Measurements from ENCODE around the gene TTC33.
"Not testable (repeated sequence)": the region's sequence is repeated elsewhere in the genome, so short reads cannot be mapped to it uniquely, and the experiment has no call there.

Gene TTC33

GRCh38 chr5:40575921-40576320, 179.8 kb downstream of the TTC33 start:
- Mint-ChIP-seq H3K27me3 (no peaks in the 10 kb centered on the region), H3K27ac (no peak overlapping the region), H3K4me3 (no peak overlapping the region), H3K4me1 (peaks cover 37% of the 10 kb centered on the region), H3K36me3 (no peaks in the 10 kb centered on the region), H3K9me3 (no peaks in the 10 kb centered on the region)
- no peak for ATAC-seq

GRCh38 chr5:40575411-40575810, 180.3 kb downstream of the TTC33 start:
- Mint-ChIP-seq H3K36me3 (no peaks in the 10 kb centered on the region), H3K4me3 (no peak overlapping the region), H3K27ac (no peak overlapping the region), H3K27me3 (no peaks in the 10 kb centered on the region), H3K9me3 (no peaks in the 10 kb centered on the region), H3K4me1 (peaks cover 38% of the 10 kb centered on the region)
- no peak for ATAC-seq

GRCh38 chr5:40572937-40573336, 182.8 kb downstream of the TTC33 start:
- H3K27ac Mint-ChIP-seq = no peak overlapping the region
- H3K36me3 Mint-ChIP-seq = no peaks in the 10 kb centered on the region
- no peak for ATAC-seq
- H3K27me3 Mint-ChIP-seq = no peaks in the 10 kb centered on the region
- no peaks in the 10 kb centered on the region for H3K9me3 Mint-ChIP-seq
- H3K4me1 Mint-ChIP-seq = peaks cover 33% of the 10 kb centered on the region
- H3K4me3 Mint-ChIP-seq = no peak overlapping the region

- ATAC-seq = no peak
- Mint-ChIP-seq H3K36me3 (no peaks in the 10 kb centered on the region), H3K4me3 (no peak overlapping the region), H3K27ac (no peak overlapping the region), H3K27me3 (no peaks in the 10 kb centered on the region), H3K4me1 (peaks cover 30% of the 10 kb centered on the region), H3K9me3 (no peaks in the 10 kb centered on the region)
Measured at GRCh38 chr5:40572391-40572790, 183.4 kb downstream of the TTC33 start.

GRCh38 chr5:40571729-40572128, 184.0 kb downstream of the TTC33 start:
- no peaks in the 10 kb centered on the region for H3K9me3 Mint-ChIP-seq
- peak overlapping the region; percentile 63 for H3K27ac Mint-ChIP-seq
- H3K4me1 Mint-ChIP-seq = peaks cover 30% of the 10 kb centered on the region
- no peak overlapping the region for H3K4me3 Mint-ChIP-seq
- ATAC-seq = no peak
- H3K27me3 Mint-ChIP-seq = no peaks in the 10 kb centered on the region
- no peaks in the 10 kb centered on the region for H3K36me3 Mint-ChIP-seq

GRCh38 chr5:40570408-40571129, 185.2 kb downstream of the TTC33 start:
- H3K9me3 Mint-ChIP-seq = no peaks in the 10 kb centered on the region
- H3K36me3 Mint-ChIP-seq = no peaks in the 10 kb centered on the region
- no peaks in the 10 kb centered on the region for H3K27me3 Mint-ChIP-seq
- H3K4me3 Mint-ChIP-seq = peak overlapping the region; percentile 18
- peaks cover 30% of the 10 kb centered on the region for H3K4me1 Mint-ChIP-seq
- ATAC-seq = peak; percentile 80
- peak overlapping the region; percentile 63 for H3K27ac Mint-ChIP-seq

- Mint-ChIP-seq H3K9me3 (no peaks in the 10 kb centered on the region), H3K4me3 (no peak overlapping the region), H3K4me1 (peaks cover 30% of the 10 kb centered on the region), H3K27ac (peak overlapping the region; percentile 63), H3K36me3 (no peaks in the 10 kb centered on the region), H3K27me3 (no peaks in the 10 kb centered on the region)
- peak; percentile 56 for ATAC-seq
Measured at GRCh38 chr5:40569546-40570270, 186.1 kb downstream of the TTC33 start.

- ATAC-seq = no peak
- no peaks in the 10 kb centered on the region for H3K27me3 Mint-ChIP-seq
- H3K27ac Mint-ChIP-seq = peak overlapping the region; percentile 22
- H3K4me3 Mint-ChIP-seq = no peak overlapping the region
- H3K9me3 Mint-ChIP-seq = no peaks in the 10 kb centered on the region
- H3K4me1 Mint-ChIP-seq = peaks cover 32% of the 10 kb centered on the region
- peaks cover 1% of the 10 kb centered on the region for H3K36me3 Mint-ChIP-seq
Measured at GRCh38 chr5:40568548-40568947, 187.2 kb downstream of the TTC33 start.

GRCh38 chr5:40563173-40563572, 192.6 kb downstream of the TTC33 start:
- not testable (repeated sequence) for H3K27ac Mint-ChIP-seq

GRCh38 chr5:40560474-40561110, 195.2 kb downstream of the TTC33 start:
- Mint-ChIP-seq H3K27ac (no peak overlapping the region), H3K9me3 (peaks cover 9% of the 10 kb centered on the region), H3K27me3 (no peaks in the 10 kb centered on the region), H3K4me3 (no peak overlapping the region), H3K36me3 (peaks cover 20% of the 10 kb centered on the region), H3K4me1 (peaks cover 16% of the 10 kb centered on the region)
- no peak for ATAC-seq

More at GRCh38 chr5:40563173-40563572, 192.6 kb downstream of the TTC33 start:
- not testable (repeated sequence) for H3K4me3 Mint-ChIP-seq, H3K27me3 Mint-ChIP-seq, ATAC-seq, H3K9me3 Mint-ChIP-seq
- Mint-ChIP-seq H3K4me1 (peaks cover 16% of the 10 kb centered on the region), H3K36me3 (peaks cover 20% of the 10 kb centered on the region)

- H3K27me3 Mint-ChIP-seq = no peaks in the 10 kb centered on the region
- H3K9me3 Mint-ChIP-seq = peaks cover 9% of the 10 kb centered on the region
- peaks cover 16% of the 10 kb centered on the region for H3K4me1 Mint-ChIP-seq
- H3K27ac Mint-ChIP-seq = no peak overlapping the region
- H3K4me3 Mint-ChIP-seq = no peak overlapping the region
- no peak for ATAC-seq
- H3K36me3 Mint-ChIP-seq = peaks cover 20% of the 10 kb centered on the region
Measured at GRCh38 chr5:40559306-40559705, 196.5 kb downstream of the TTC33 start.

GRCh38 chr5:40557501-40557900, 198.3 kb downstream of the TTC33 start:
- H3K27ac Mint-ChIP-seq = no peak overlapping the region
- H3K4me1 Mint-ChIP-seq = peaks cover 6% of the 10 kb centered on the region
- H3K27me3 Mint-ChIP-seq = no peaks in the 10 kb centered on the region
- H3K9me3 Mint-ChIP-seq = peaks cover 9% of the 10 kb centered on the region
- no peak for ATAC-seq
- H3K36me3 Mint-ChIP-seq = peaks cover 10% of the 10 kb centered on the region
- no peak overlapping the region for H3K4me3 Mint-ChIP-seq

- Mint-ChIP-seq H3K4me1 (peaks cover 6% of the 10 kb centered on the region), H3K27me3 (no peaks in the 10 kb centered on the region), H3K4me3 (no peak overlapping the region), H3K36me3 (peaks cover 10% of the 10 kb centered on the region), H3K9me3 (peaks cover 9% of the 10 kb centered on the region), H3K27ac (no peak overlapping the region)
- ATAC-seq = no peak
Measured at GRCh38 chr5:40556811-40557210, 198.9 kb downstream of the TTC33 start.

- H3K4me3 Mint-ChIP-seq = no peak overlapping the region
- no peak for ATAC-seq
- H3K4me1 Mint-ChIP-seq = peaks cover 3% of the 10 kb centered on the region
Measured at GRCh38 chr5:40555886-40556285, 199.9 kb downstream of the TTC33 start.

GRCh38 chr5:40554813-40555212, 200.9 kb downstream of the TTC33 start:
- no peak overlapping the region for H3K4me3 Mint-ChIP-seq
- H3K9me3 Mint-ChIP-seq = no peaks in the 10 kb centered on the region
- H3K4me1 Mint-ChIP-seq = no peaks in the 10 kb centered on the region
- no peak for ATAC-seq
- H3K27me3 Mint-ChIP-seq = no peaks in the 10 kb centered on the region
- H3K36me3 Mint-ChIP-seq = no peaks in the 10 kb centered on the region
- no peak overlapping the region for H3K27ac Mint-ChIP-seq

More at GRCh38 chr5:40555886-40556285, 199.9 kb downstream of the TTC33 start:
- Mint-ChIP-seq H3K9me3 (peaks cover 3% of the 10 kb centered on the region), H3K36me3 (peaks cover 2% of the 10 kb centered on the region), H3K27ac (no peak overlapping the region), H3K27me3 (no peaks in the 10 kb centered on the region)

All from stimulated activated memory B cell treated with anti-CD40 and anti-IgM and Interleukin-4, amounts not matched to agents 10 μg/mL and 1 μg/mL and 100 μg/mL, for 72 hours (primary cell).